GM18861 (cell line): ENCODE results near the gene PGRMC2.
"Not testable (repeated sequence)": the region's sequence is repeated elsewhere in the genome, so short reads cannot be mapped to it uniquely, and the experiment has no call there.

Source experiments
- ATAC-seq: cut with Tn5 transposase; IDR thresholded peaks from one replicate; pipeline ENCODE4 v1.9.1; 2021; ENCODE audit not compliant: unreplicated experiment

PGRMC2 gene

DNA sequence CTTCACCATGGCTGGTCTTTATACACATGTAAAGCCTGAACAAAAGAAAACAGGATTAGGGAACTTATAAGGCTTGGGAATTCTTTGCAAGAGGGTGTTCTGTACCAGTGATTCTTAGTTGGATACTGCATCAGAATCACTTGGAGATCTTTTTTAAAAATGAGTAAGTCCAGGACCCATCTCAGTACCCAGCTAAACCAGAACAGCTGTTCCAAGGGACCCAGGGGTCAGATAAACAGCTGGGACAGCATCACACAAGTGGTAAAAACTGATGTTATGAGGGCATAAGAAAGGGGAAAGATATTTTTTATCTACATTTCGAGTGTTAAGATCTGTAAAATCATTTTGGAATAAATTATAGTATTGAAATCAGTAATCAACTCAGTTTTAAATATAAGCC lies 16.1 kb downstream of the PGRMC2 start:
- no peak for ATAC-seq

DNA sequence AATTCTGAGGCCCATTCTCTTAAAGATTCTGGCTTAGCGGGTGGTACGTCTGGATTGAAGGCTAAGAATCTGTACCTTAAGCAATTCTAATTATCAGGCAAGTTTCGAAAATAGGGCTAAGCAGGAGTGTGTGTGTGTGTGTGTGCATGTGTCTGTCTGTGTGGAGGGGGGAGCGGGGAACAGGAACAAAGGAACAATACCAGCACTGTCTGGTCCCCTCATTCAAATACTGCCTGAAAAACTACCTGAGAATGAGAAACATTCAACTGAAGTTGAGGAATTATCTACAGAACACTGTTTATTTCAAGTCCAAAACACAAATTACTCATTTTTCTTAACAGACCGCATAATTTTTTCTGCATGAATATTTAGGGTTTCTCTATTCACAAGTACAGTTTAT lies 18.6 kb downstream of the PGRMC2 start:
- ATAC-seq = no peak

DNA sequence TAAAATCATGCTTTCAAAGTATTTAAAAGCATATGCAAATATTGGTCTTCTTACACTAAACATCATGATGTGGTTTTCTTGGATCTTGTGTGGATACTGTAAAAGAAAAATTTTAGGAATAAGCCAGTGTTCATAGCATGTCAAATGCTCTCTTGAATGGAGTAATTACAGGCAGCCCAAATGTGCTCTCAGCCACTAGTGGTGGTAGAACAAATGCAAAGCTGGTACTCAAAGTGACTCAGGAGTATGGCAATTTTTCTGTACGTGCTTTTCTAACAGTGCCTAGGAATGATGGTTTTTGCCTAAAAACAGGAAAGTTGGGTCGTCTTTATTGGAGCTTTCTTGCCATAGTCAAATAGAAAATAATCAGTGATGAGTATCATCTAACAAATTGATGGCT lies 19.9 kb downstream of the PGRMC2 start:
- ATAC-seq = no peak

DNA sequence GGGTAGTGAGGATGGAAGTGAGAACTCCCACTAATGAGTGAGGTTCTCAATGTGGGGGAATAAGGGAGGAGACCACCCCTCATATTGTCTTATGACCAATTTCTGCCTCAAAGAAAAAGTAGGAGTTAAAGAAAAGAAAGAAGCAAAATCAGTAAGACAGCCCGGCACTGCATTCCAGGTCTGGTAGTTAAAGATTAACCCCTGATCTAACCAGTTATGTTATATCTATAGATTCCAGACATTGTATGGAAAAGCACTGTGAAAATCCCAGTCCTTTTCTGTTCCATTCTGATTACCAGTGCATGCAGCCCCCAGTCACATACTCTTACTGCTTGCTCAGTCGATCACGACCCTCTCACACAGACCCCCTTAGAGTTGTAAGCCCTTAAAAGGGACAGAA lies 20.4 kb downstream of the PGRMC2 start:
- ATAC-seq = not testable (repeated sequence)

DNA sequence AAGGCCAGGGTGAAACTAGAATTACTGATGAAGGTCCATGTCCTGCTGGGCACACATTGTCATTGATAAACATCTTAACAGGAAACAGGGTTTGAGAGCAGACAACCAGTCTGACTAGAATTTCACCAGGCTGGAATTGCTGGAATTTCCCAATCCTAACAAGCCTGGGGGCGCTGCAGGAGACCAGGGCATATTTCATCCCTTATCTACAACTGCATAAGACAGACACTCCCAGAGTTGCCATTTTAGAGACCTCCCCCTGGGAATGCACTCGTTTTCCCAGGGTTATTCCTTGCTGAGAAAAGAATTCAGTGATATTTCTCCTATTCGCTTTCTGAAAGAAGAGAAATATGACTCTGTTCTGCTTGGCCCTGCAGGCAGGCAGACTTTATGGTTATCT lies 22.1 kb downstream of the PGRMC2 start:
- ATAC-seq = not testable (repeated sequence)

DNA sequence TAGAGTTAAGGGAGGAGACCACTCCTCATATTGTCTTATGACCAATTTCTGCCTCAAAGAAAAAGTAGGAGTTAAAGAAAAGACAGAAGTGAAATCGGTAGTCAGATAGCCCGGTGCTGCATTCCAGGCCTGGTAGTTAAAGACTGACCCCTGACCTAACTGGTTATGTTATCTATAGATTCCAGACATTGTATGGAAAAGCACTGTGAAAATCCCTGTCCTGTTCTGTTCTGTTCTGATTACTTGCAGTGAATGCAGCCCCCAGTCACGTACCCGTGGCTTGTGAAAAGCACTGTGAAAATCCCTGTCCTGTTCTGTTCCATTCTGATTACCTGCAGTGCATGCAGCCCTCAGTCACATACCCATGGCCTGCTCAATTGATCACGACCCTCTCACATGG lies 27.7 kb downstream of the PGRMC2 start:
- ATAC-seq = not testable (repeated sequence)

DNA sequence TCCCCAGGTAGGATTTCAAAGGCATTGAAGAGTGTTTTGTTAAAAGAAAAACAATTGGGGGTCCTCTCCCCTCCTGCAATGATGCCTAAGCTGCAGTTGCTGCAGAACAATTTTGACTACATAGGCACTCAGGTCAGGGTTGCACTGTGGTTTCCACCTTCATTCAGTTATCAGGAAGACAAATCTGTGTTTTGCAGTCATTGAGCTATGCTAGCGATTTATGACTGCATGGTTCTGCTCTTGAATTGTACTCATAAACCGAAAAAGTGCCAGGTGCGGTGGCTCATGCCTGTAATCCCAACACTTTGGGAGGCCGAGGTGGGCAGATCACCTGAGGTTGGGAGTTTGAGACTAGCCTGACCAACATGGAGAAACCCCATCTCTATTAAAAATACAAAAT lies 29.4 kb downstream of the PGRMC2 start:
- ATAC-seq = not testable (repeated sequence)

DNA sequence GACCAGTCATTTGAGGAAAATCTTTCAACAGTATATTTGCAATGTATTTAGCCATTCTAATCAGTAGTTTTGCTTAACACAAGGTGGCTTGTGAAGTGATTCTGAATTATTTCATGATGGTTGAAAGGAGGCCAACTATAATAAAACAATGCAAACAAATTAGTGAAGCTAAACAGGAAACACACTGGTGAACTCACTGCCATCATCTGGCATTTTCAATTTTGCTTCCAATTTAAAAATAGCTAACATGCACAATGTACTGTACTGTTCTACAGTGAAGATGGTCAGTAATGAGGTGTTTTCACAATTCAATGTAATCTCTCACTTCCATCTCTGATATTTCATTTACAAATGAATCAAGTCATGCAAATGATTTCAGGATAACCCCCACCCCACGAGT lies 31.1 kb downstream of the PGRMC2 start:
- no peak for ATAC-seq

DNA sequence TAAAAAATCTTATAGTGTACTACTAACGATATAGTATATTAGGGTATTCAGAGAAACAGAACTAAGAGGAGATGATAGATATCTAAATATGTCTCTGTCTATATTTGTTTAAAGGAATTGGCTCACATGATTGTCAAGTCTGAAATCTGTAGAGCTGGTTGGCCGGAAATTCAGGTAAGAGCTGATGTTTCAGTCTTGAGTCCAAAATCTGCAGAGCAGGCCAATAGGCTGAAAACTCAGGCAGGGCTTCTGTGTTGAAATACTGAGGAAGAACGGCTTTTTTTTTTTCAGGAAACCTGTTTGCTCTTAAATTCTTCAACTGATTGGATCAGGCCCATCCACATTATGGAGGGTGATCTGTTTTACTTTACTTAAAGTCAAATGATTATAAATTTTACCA lies 31.7 kb downstream of the PGRMC2 start:
- no peak for ATAC-seq

DNA sequence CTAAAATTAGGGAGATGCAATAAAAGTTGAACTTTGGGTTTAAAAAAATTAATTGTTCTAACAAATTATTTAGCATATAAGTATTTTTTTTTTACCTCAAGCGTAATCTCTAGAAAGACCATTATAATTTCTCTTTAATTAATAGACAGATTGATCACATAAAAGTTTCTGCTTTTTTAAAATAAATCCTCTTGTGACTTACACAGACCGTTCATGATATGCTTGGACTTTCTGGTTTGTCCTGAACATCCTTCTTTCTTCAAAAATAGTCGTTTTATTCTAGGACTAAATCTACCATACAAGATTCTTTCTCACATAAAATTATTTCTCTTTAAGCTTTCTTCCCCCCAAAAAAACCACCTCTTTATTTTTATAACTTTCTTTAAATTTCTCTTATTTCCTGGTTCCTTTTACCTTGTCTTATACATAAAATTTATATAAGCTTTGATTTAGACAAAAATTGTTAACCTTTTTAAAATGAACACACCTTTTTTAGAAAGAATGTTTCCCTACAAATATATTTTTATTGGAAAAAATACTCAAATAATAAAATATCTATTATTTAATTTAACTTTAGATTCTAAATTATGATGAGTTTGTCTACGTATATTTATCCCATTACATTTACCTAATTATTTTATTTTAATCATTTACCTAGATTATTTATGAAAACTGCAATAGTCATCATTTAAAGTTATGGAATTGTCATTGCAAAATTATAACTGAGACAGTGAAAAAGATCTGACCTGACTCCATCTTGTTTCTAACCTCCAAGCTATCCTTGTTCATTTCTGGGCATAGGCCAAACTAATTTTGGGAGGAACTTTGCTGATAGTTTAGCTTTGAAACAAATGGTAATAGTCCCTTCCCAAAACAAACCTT lies 37.6 kb downstream of the PGRMC2 start:
- ATAC-seq = no peak

DNA sequence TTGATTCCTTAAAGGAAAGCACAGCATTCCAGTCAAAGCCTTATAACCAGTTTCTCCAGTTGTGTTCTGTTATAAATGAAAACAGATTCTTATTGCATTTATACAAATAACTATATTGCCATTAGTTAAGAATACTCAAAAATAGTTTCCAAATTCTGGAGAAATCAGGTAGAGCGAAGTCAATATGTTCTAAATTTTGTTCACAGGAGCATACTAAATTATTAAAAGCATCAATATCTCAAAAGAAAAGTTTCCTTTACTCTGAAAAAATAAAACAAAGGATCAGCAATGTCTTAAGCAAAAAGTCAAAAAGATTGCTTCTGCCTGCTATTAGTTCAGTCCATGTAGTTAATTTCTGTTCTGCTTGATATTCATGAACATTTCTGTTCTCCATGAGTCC lies 39.7 kb downstream of the PGRMC2 start:
- ATAC-seq = no peak

DNA sequence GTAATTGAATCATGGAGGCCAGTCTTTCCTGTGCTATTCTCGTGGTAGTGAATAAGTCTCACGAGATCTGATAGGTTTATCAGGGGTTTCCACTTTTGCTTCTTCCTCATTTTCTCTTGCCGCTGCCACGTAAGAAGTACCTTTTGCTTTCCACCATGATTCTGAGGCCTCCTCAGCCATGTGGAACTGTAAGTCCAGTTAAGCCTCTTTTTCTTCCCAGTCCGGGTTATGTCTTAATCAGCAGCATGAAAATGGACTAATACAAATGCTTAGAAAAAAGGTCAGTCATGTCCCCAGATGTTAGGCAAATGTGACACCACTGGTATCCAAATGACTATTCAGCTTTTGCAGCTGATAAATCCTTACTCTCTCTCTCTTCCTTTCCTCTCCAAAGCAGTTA lies 42.2 kb downstream of the PGRMC2 start:
- not testable (repeated sequence) for ATAC-seq

DNA sequence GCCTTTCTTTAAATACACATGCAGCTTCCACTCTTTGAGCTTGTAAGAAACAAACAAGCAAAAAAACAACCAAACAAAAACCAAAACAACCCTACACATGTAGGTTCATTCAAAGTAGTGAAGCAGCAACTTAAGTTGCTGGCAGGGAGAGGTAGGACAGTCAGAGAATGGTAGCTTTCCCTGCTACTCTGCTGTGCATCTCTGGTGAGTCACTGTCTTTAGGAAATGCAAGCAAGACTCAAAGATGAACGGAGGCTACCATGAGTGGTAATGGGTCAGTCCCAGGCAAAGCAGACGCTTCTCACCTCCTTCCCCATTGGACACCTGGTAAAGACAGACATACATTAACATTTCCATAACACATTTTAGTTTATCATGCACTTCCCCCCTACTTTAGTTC lies 43.2 kb downstream of the PGRMC2 start:
- ATAC-seq = no peak

DNA sequence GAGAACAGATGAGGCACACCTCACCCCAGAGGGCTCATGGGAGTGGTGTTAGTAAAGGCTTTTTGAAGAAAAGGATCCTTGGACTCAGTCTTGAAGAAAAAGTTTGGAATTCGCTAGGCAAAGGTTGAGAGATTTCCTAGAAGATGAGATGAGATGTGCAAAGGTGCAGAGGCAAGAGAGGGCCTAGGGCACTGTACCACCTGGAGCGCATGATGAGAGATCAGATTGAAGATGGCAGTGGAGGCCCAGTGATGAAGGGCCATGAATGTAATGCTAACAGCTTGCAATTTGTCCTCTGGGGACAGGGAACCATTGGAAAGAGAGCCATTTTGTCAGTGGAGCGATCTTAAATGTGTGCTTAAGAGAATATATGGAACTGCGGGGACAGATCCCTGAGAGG lies 45.0 kb downstream of the PGRMC2 start:
- ATAC-seq = no peak

DNA sequence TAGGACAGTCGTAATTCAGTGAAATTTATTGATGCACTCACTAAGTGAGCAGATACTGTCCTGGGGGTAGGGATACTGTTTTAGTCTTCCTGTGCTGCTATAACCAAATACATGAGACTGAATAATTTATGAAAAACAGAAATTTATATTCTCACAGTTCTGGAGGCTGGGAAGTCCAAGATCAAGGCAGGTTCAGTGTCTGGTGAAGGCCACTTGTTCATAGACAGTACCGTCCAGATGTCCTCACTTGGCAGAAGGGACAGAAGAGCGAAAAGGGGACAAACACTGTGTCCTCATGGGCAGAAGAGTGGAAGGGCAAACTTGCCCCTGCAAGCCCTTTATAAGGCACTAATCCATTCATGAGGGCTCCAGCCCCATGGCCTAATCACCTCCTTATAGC lies 45.6 kb downstream of the PGRMC2 start:
- no peak for ATAC-seq

DNA sequence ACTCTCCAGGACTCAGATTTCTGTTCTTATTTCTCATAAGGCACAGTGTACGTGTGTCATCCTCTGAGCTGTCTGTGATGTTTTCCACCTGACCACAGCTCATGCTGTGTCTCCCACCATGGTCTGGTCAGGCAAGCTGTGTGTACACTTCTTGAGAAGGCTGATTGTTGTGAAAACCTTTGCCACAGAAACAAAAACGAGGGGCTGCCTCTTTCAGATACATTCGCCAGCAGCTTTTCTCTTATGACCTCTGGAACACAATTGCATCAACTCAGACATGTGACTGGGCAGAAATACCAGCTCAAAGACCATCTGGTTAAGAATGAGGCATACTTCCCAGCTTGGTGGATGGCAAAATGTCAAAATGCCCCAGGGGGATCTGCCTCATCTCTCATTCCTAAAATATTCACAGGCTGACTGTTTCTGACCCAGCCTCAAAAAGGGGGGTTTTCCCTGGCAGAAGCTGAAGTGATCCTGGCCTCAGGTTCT lies 46.1 kb downstream of the PGRMC2 start:
- ATAC-seq = no peak

DNA sequence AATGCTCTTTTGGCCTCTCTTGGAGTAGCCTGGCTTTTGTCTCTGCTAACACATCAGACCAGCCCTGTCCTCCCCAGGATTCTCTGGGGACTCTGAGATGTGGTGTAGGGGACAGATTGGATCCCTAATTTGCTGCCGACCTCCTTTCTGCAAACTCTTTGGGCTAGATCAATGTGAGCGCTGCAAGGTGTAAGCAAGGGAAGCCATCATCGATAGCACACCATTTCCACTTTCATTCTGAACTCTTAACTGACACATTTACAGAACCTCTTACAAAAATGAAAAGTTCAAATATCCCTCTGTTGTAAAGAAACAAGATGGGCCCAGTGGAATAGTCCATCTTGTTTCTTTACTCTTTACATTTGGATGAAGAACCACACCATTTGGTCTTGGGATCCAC lies 46.6 kb downstream of the PGRMC2 start:
- ATAC-seq = no peak

DNA sequence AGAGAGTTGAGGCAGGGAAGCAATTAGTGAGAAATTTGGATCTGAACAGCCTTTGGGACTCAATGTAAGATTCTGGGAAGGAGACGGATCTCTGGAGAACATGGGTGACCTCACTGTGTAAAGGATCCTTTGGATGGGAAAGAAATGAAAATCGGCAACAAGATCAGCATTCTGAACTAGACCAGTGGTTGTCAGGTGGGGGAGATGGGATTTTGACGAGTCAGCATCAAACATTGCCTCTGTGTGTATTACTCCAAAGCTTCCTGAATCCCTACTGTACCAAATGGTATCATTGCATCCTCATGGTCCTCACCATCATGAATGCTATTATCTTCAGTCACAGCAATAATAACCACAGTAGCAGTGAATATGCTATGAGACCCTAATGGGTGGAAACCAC lies 52.8 kb downstream of the PGRMC2 start:
- no peak for ATAC-seq

DNA sequence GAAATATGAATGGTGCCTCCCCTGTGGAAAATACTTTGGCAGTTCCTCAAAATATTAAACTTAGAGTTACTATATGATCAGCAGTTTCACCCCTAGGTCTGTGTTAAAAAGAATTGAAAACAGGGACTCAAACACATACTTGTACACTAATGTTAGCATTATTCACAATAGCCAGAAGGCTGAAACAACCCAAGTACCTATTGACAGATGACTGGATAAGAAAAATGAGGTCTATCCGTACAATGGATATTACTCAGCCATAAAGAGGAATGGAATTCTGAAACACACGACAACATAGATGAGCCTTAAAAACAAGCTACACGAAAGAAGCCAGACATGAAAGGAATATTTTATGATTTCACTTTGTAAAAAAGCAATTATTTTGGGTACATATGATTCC lies 54.9 kb downstream of the PGRMC2 start:
- no peak for ATAC-seq

DNA sequence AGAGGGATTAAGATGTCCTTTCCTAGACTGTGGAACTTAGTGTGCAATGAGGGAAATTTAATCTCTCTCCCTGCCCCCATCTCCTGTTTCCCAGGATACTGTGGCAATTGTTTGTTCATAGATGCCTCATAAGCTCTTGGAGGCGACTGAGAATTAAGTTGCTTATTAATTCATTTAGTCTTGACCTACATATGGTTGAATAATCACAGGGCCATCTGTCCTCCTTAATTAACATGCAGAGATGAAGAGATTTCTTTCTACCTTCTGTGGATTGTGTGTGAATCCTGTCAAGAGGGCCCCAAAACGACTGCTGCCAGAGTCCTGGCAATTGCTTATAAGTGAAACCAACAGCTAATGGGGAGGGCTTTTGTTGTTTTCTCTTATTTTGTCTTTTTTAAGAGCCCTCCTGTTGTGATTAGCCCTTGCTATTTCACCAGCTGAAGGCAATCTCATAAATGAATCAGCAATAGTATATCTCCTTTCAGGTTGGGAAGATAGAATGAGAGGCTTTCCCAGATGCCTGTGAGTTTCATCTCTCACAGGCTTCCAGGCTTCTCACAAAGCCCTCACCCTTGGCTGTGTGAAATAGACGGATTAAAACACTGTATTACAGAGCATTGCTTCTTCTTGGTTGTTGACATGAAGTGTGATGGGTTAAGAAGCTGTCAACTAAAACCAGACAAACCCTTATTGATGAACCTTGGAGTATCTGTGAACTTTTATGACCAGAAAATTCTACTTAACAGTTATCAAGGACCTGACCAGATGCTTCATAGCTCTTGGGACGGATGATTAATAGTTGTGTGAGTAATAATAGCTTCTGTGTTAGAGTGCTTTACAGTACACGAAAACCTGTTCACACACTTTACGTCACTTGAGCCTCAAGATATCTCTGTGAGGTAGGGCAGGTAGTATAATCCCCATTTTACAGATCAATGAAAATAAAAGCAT lies 58.5 kb downstream of the PGRMC2 start:
- ATAC-seq = no peak

DNA sequence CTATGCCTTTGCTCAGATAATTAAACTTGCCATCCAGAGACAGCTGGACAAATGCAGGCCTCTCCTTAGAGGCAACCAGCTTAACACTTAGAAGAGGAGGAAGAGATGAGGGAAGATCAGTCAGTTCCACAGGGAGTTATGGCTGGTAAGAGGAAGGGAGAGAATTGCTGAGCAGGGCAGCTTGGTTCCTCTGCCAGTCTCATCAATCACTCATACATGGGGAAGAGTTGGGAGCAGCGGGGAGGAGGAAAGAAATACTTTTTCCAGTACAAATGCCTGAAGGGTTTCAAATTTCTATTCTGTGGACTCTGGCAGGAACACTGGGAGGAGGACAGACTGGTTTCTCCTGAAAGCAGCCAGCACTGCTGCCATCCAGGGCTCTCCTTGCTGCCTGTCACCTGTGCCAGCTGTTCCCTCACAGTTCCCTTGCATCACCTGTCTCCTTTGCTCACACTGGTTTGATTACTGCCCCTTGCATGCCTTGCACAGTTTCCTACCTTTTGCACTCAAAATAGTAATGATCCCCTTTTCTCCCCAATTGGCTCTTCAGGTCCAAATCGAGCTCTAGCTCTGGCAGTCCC lies 59.5 kb downstream of the PGRMC2 start:
- no peak for ATAC-seq
